Spleen (tissue), 11 donors: ENCODE measurements around the gene ROMO1. TPM values are rescaled to one million over a fixed set of nuclear protein-coding genes. Genes with fewer than 3 reads are reported as not detected.
"Not testable (repeated sequence)": the region's sequence is repeated elsewhere in the genome, so short reads cannot be mapped to it uniquely, and the experiment has no call there.

Experiments used
- DNase-seq: peaks from one replicate; pipeline ENCODE4 v3.0.0-alpha.2; 2020
- H3K27ac ChIP-seq, 8 donors: fragments of 200-600 bp; sonication (generic) in 7 of 8; 1 replicate in 4 of 8; 2 replicates in 4 of 8; pipeline versions ENCODE4 v1.5.0 to v1.8.0; 2016 to 2021; ENCODE audit warnings: inconsistent platforms in 4 of 8, mild to moderate bottlenecking in 4 of 8, moderate library complexity in 1 of 8
- H3K27me3 ChIP-seq, 7 donors: fragments of 200-600 bp; sonication (generic) in 6 of 7; replicated peaks in 1 of 7; 1 replicate in 4 of 7; 2 replicates in 3 of 7; pipeline versions ENCODE4 v1.5.0 to v1.8.0; 2016 to 2021; ENCODE audit warnings: inconsistent platforms in 3 of 7, mild to moderate bottlenecking in 1 of 7
- H3K36me3 ChIP-seq, 6 donors: fragments of 200-600 bp; sonication (generic) in 5 of 6; 1 replicate in 4 of 6; 2 replicates in 2 of 6; pipeline versions ENCODE4 v1.5.0 to v1.8.0; 2016 to 2021; ENCODE audit warnings: inconsistent platforms in 2 of 6
- H3K4me1 ChIP-seq, 6 donors: fragments of 200-600 bp; sonication (generic) in 5 of 6; 1 replicate in 3 of 6; 2 replicates in 3 of 6; pipeline versions ENCODE4 v1.5.0 to v1.8.0; 2016 to 2021; ENCODE audit warnings: inconsistent platforms in 3 of 6
- H3K4me3 ChIP-seq, 8 donors: fragments of 200-600 bp; sonication (generic) in 7 of 8; 1 replicate in 4 of 8; 2 replicates in 4 of 8; pipeline versions ENCODE4 v1.5.0 to v1.8.0; 2016 to 2021; ENCODE audit warnings: inconsistent platforms in 4 of 8, mild to moderate bottlenecking in 4 of 8, moderate library complexity in 2 of 8
- H3K9me3 ChIP-seq, 8 donors: fragments of 200-600 bp; sonication (generic) in 7 of 8; 1 replicate in 4 of 8; 2 replicates in 4 of 8; pipeline versions ENCODE4 v1.5.0 to v1.8.0; 2016 to 2021; ENCODE audit warnings: inconsistent platforms in 4 of 8
- POLR2A ChIP-seq, 3 donors: fragments of 450-650 bp; IDR thresholded peaks; one replicate each; pipeline ENCODE4 v1.5.1; 2017; ENCODE audit warnings: antibody characterized with exemption in 3 of 3, mild to moderate bottlenecking in 1 of 3
- POLR2AphosphoS5 ChIP-seq, 3 donors: sonication (generic); formaldehyde crosslinking; IDR thresholded peaks; one replicate each; pipeline ENCODE4 v1.5.1; 2017; ENCODE audit warnings: antibody characterized with exemption in 3 of 3
- WGBS, 5 donors: extraction: QIAGEN DNeasy Blood & Tissue Kit in 3 of 5; methylation state at CpG; one replicate each; pipeline versions ENCODE4 v1.1.5 to v1.1.7; 2013 to 2018; 5-methylcytosine and 5-hydroxymethylcytosine counted together
- intact Hi-C: fragments of 100-400 bp; cut with DNase I; formaldehyde crosslinking; loops from one replicate; pipeline ENCODE4 v1.15.0; 2023; ENCODE audit warnings: low total_unique reads
- polyA plus RNA-seq, 3 donors: library from polyadenylated mRNA; stranded (reverse); fragments of 200-250 nt; gene quantifications; one replicate each; pipeline ENCODE4 v1.2.1, GENCODE V29; 2013
- total RNA-seq, 7 donors: library from RNA; depleted of rRNA in 3 of 7; stranded (reverse); fragments of >200 nt in 3 of 7; fragmentation: NEBNext Ultra II Directional in 4 of 7; extraction: Animal tissue kit (Norgen Biotek cat#: 25700) in 4 of 7; gene quantifications; one replicate each; pipeline versions ENCODE4 v1.1.0 to v1.2.1, GENCODE V29; 2016 to 2021
- TF ChIP-seq, protein P1 (sequence below), 11 experiments: fragments of 200-600 bp in 7 of 11; fragments of 450-650 bp in 4 of 11; sonication (generic) in 4 of 11; IDR thresholded peaks in 8 of 11; conservative IDR thresholded peaks in 3 of 11; 1 replicate in 7 of 11; 2 replicates in 4 of 11; pipeline versions ENCODE4 v1.4.0 to v1.8.0; 2016 to 2021; ENCODE audit warnings: antibody characterized with exemption in 11 of 11, inconsistent platforms in 4 of 11, mild to moderate bottlenecking in 1 of 11
- donor health status: healthy with polysubstance abuse.
- donor health status: DM: no; HTN: no; CAD: no; lungs with moderate emphysema.
- donor health status: DM: no; HTN: no; CAD: no.
- donor health status: Bipolar disorder and iron deficiency.
- donor health status: healthy.
- donor health status: DM: no; HTN: no; CAD: no.
- donor health status: DM: yes; HTN: yes; CAD: no.

The ROMO1 gene
- total and polyA plus RNA-seq, 10 donors = 66.2 to 372 (median 118) TPM

DNA sequence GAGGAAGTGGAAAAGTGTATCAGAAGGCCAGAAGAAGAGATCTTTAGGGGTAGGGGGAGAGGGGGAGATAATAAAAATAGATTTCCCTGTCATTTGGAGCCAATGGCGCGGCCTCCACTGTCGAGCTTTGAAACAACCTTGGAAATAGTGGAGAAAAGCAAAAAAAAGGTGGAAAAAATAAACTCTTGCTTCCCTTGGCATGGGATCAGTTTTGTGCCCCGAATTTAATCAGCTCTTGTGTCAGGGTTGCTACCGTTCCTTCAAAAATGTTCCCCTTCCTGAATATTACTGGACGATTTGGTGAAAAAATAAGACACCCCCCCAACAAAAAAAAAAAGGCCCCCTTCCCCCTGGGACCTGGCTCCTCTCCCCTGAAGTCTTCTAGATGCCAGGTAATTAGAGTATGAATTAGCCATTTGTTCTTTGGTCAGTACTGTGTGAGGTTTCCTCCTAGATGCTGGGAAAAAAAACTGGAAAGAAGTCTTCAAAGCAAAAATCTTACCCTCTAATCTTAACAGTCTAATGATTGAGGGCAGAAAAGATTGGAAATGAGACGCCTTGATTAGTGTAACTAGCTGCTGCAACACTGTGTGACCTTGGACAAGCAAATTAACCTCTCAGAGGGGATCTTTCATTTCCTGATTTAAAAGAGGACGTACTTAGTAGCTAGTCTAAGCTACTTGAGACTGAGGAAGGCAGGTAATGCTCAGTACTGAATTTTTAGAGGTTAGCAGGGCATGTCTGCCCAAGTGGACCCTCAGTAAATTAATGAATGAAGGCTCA is 43.7 kb downstream of the ROMO1 start:
- intact Hi-C loops = no loop called here
- H3K4me1 ChIP-seq = peaks cover 35 to 58% (median 50%) of the 10 kb centered on the region in 6 donors
- no peak for DNase-seq
- peak in 1 of 3 donors; percentile 62 for TF ChIP-seq POLR2AphosphoS5 (IDR thresholded peaks at IDR 0.05)
- TF ChIP-seq, protein P1, sequence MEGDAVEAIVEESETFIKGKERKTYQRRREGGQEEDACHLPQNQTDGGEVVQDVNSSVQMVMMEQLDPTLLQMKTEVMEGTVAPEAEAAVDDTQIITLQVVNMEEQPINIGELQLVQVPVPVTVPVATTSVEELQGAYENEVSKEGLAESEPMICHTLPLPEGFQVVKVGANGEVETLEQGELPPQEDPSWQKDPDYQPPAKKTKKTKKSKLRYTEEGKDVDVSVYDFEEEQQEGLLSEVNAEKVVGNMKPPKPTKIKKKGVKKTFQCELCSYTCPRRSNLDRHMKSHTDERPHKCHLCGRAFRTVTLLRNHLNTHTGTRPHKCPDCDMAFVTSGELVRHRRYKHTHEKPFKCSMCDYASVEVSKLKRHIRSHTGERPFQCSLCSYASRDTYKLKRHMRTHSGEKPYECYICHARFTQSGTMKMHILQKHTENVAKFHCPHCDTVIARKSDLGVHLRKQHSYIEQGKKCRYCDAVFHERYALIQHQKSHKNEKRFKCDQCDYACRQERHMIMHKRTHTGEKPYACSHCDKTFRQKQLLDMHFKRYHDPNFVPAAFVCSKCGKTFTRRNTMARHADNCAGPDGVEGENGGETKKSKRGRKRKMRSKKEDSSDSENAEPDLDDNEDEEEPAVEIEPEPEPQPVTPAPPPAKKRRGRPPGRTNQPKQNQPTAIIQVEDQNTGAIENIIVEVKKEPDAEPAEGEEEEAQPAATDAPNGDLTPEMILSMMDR (IDR thresholded peaks at IDR 0.05 in 8 of 11, conservative IDR thresholded peaks at IDR 0.05 in 3 of 11) = no peak
- TF ChIP-seq POLR2A (IDR thresholded peaks at IDR 0.05) = peak in 2 of 3 donors; percentile 31 to 55
- H3K4me3 ChIP-seq = peak overlapping the region; percentile 37 to 86 (median 53)
- H3K27ac ChIP-seq = peak overlapping the region; percentile 74 to 100 (median 100)
- no peaks in the 10 kb centered on the region for H3K9me3 ChIP-seq
- H3K27me3 ChIP-seq = no peaks in the 10 kb centered on the region
- WGBS, 5 donors = 0 to 1% (median 0%) methylated on average over 8 of the region's 8 CpGs
- H3K36me3 ChIP-seq = peaks cover 0 to 28% (median 27%) of the 10 kb centered on the region in 6 donors

GRCh38 chr20:35743693-35744491 is 44.7 kb downstream of the ROMO1 start:
- peak in 1 of 3 donors; percentile 17 for TF ChIP-seq POLR2A (IDR thresholded peaks at IDR 0.05)
- peak in 1 of 3 donors; percentile 38 for TF ChIP-seq POLR2AphosphoS5 (IDR thresholded peaks at IDR 0.05)
- TF ChIP-seq, protein P1 (IDR thresholded peaks at IDR 0.05 in 8 of 11, conservative IDR thresholded peaks at IDR 0.05 in 3 of 11) = no peak
- H3K9me3 ChIP-seq = no peaks in the 10 kb centered on the region
- H3K36me3 ChIP-seq = peaks cover 0 to 19% (median 17%) of the 10 kb centered on the region in 6 donors
- 30 to 43% (median 33%) methylated on average over 15 of the region's 15 CpGs for WGBS, 5 donors
- no peaks in the 10 kb centered on the region for H3K27me3 ChIP-seq
- peak overlapping the region; percentile 74 to 100 (median 100) for H3K27ac ChIP-seq
- intact Hi-C loops = no loop called here
- H3K4me3 ChIP-seq = peak overlapping the region in 6 of 8 donors; percentile 9 to 86 (median 62)
- H3K4me1 ChIP-seq = peaks cover 26 to 49% (median 40%) of the 10 kb centered on the region in 6 donors
- DNase-seq = peak; percentile 83

DNA sequence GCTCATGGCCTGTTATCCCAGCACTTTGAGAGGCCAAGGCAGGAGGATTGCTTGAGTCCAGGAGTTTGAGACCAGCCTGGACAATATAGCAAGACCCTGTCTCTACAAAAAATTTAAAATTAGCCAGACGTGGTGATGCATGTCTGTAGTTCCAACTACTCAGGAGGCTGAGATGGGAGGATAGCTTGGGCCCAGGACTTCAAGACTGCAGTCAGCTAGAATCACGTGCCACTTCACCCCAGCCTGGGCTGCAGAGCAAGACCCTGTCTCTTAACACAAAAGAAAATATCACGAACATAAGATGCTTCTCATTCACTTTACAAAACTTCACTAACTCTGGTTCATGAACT is 45.3 kb downstream of the ROMO1 start:
- DNase-seq, H3K27me3 ChIP-seq, H3K9me3 ChIP-seq, intact Hi-C loops: not testable (repeated sequence)
- Histone ChIP-seq H3K27ac (peak overlapping the region; percentile 74 to 100 (median 100)), H3K36me3 (peaks cover 0 to 13% (median 12%) of the 10 kb centered on the region in 6 donors), H3K4me1 (peaks cover 20 to 43% (median 34%) of the 10 kb centered on the region in 6 donors), H3K4me3 (peak overlapping the region in 1 of 8 donors; percentile 86)
- WGBS, 5 donors = 87 to 96% (median 91%) methylated on average over 3 of the region's 3 CpGs

Other genes with a start within 250 kb of the ROMO1 start
- gene CEP250, start 243.8 kb upstream of the ROMO1 start, total RNA-seq = 10 to 100 TPM; 44.3 to 70.0 (median 50.6) TPM
- 10 to 100 TPM; 15.2 to 25.6 (median 15.7) TPM for gene CEP250, start 243.8 kb upstream of the ROMO1 start, polyA plus RNA-seq
- gene C20orf173, start 169.8 kb upstream of the ROMO1 start, total RNA-seq = not detected
- not detected for gene C20orf173, start 169.8 kb upstream of the ROMO1 start, polyA plus RNA-seq
- gene ERGIC3, start 157.3 kb upstream of the ROMO1 start, total RNA-seq = 100 to 1,000 TPM; 127 to 179 (median 149) TPM
- gene ERGIC3, start 157.3 kb upstream of the ROMO1 start, polyA plus RNA-seq = 100 to 1,000 TPM; 134 to 179 (median 145) TPM
- gene SPAG4, start 83.6 kb upstream of the ROMO1 start, total RNA-seq = 10 to 100 TPM in 5 of 7 donors, 1 to 10 TPM in 2; 2.5 to 32.1 (median 14.7) TPM
- gene SPAG4, start 83.6 kb upstream of the ROMO1 start, polyA plus RNA-seq = 10 to 100 TPM in 1 of 3 donors, 1 to 10 TPM in 2; 5.2 to 10.9 (median 5.7) TPM
- gene CPNE1, start 34.5 kb upstream of the ROMO1 start, total RNA-seq = 100 to 1,000 TPM in 6 of 7 donors, 10 to 100 TPM in 1; 93.9 to 247 (median 234) TPM
- gene CPNE1, start 34.5 kb upstream of the ROMO1 start, polyA plus RNA-seq = 100 to 1,000 TPM; 183 to 215 (median 203) TPM
- gene RBM12, start 34.5 kb upstream of the ROMO1 start, total RNA-seq = 100 to 1,000 TPM in 1 of 7 donors, 10 to 100 TPM in 6; 44.6 to 100 (median 89.1) TPM
- gene RBM12, start 34.5 kb upstream of the ROMO1 start, polyA plus RNA-seq = 10 to 100 TPM; 10.6 to 17.9 (median 14.4) TPM
- 10 to 100 TPM; 22.8 to 40.8 (median 25.6) TPM for gene NFS1, start 53 bp upstream of the ROMO1 start, total RNA-seq
- 10 to 100 TPM; 21.3 to 33.8 (median 29.7) TPM for gene NFS1, start 53 bp upstream of the ROMO1 start, polyA plus RNA-seq
- gene RBM39, start 42.9 kb downstream of the ROMO1 start, total RNA-seq = 100 to 1,000 TPM; 386 to 649 (median 405) TPM
- gene RBM39, start 42.9 kb downstream of the ROMO1 start, polyA plus RNA-seq = 100 to 1,000 TPM; 287 to 638 (median 423) TPM
- 10 to 100 TPM; 49.9 to 89.9 (median 69.4) TPM for gene PHF20, start 72.6 kb downstream of the ROMO1 start, total RNA-seq
- 10 to 100 TPM; 40.0 to 49.3 (median 45.3) TPM for gene PHF20, start 72.6 kb downstream of the ROMO1 start, polyA plus RNA-seq